Mammary epithelial cell (primary cell): Measurements from ENCODE around the gene CA11.

Experiments
- CTCF ChIP-seq, 2 donors: IDR thresholded peaks in 1 of 2; conservative IDR thresholded peaks in 1 of 2; 2 replicates each; pipeline ENCODE4 v1.5.1; 2011 to 2012; ENCODE audit warnings: inconsistent platforms in 2 of 2, low read length in 2 of 2, mild to moderate bottlenecking in 2 of 2, control low read depth in 1 of 2, low read depth in 1 of 2; ENCODE audit not compliant: insufficient read depth in 1 of 2; ENCODE audit errors: extremely low read depth in 1 of 2
- EZH2 ChIP-seq: IDR thresholded peaks from 2 replicates; pipeline ENCODE4 v1.6.1; 2012; ENCODE audit warnings: low read length, inconsistent platforms, borderline replicate concordance

- TF ChIP-seq CTCF (conservative IDR thresholded peaks at IDR 0.05 in 1 of 2, IDR thresholded peaks at IDR 0.05 in 1 of 2; ENCODE audit: extremely low read depth in 1 of 2, insufficient read depth in 1 of 2, low read depth in 1 of 2, low read length in 2 of 2) = no peak
- TF ChIP-seq EZH2 = no peak
These were observed 49.1 kb downstream of the CA11 start for GRCh38 chr19:48596679-48597465.
